PC-9 (cell line): ENCODE data around the gene ST6GALNAC2.

Experiments
- CTCF ChIP-seq: fragments of 200-600 bp; sonication (generic); conservative IDR thresholded peaks from 2 replicates; pipeline ENCODE4 v1.6.1; 2017; ENCODE audit warnings: mixed run types, antibody characterized with exemption, mild to moderate bottlenecking, moderate library complexity
- EZH2 ChIP-seq: fragments of 200-600 bp; sonication (generic); IDR thresholded peaks from 2 replicates; pipeline ENCODE4 v1.8.0; 2017; ENCODE audit warnings: antibody characterized with exemption, low read depth

GRCh38 chr17:76611758-76612157 lies 26.1 kb upstream of the ST6GALNAC2 start:
- TF ChIP-seq CTCF (no peak), EZH2 (no peak)
